HG03432 (cell line): Measurements from ENCODE around the gene MCAM.
A peak's percentile ranks its signal among the peaks of the same experiment; 100 is the strongest.

Source experiments
- ATAC-seq: cut with Tn5 transposase; IDR thresholded peaks from one replicate; pipeline ENCODE4 v1.9.1; 2021; ENCODE audit warnings: mild to moderate bottlenecking, moderate library complexity; ENCODE audit not compliant: unreplicated experiment

MCAM gene

GRCh38 chr11:119332111-119332765 lies 15.3 kb upstream of the MCAM start:
- no peak for ATAC-seq

- no peak for ATAC-seq
Measured at GRCh38 chr11:119330237-119330636, 13.3 kb upstream of the MCAM start.

DNA sequence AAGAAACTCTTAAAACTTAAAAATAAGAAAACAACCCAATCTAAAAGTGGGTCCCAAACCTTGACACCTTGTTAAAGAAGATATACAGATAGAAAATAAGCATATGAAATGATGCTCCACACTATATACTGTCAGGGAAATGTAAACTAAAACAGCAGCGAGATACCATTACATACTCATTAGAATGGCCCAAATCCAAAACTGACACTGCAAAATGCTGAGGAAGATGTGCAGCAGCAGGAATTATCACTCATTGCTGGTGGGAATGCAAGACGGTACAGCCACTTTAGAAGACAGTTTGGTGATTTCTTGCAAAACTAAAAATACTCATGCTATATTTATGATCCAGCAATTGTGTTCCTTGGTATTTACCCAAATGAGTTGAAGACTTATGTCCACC lies 12.4 kb upstream of the MCAM start:
- no peak for ATAC-seq

GRCh38 chr11:119324189-119324588 lies 7.3 kb upstream of the MCAM start:
- ATAC-seq: no peak

DNA sequence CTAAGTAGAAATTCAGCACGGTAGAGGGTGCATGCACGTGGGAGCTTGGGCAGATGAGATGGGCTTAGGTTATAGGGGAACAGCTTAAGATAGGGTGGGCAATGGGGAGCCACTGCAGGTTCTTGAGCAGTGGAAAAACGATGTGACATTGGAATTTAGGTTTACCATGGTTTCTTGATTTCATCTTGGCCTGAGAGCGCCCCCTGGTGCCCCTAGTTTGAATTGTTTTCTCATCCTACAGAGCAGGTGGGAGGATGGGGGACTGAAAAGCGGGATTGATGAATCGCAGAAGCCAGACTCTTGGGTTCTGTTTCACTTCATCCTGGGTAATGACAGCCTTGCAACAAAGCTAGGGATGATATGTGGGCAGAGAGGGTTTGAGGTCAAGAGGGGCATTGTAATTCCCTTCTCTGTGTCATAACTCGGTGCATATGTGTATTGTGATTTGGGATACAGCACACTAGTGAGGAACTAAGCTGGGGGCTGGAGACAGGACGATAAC lies 6.7 kb upstream of the MCAM start:
- ATAC-seq: no peak

- no peak for ATAC-seq
Measured at GRCh38 chr11:119322921-119323531, 6.1 kb upstream of the MCAM start.

DNA sequence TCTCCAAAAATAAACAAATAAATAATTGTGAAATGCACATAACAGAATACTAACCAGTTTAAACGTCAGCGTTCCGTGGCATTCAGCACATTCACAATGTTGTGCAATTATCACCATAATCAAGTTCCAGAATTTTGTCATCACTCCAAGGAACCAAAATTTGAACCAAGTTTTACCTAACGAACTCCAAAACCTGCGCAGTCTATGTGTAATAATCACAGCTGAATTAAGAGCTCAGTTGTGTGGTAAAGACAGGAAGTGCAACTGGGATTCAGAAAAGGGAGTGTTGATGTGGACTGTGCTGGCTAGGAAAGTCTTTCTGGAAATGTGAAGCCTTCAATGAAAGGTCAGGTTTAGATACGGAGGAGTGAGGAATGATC lies 5.4 kb upstream of the MCAM start:
- ATAC-seq: no peak

DNA sequence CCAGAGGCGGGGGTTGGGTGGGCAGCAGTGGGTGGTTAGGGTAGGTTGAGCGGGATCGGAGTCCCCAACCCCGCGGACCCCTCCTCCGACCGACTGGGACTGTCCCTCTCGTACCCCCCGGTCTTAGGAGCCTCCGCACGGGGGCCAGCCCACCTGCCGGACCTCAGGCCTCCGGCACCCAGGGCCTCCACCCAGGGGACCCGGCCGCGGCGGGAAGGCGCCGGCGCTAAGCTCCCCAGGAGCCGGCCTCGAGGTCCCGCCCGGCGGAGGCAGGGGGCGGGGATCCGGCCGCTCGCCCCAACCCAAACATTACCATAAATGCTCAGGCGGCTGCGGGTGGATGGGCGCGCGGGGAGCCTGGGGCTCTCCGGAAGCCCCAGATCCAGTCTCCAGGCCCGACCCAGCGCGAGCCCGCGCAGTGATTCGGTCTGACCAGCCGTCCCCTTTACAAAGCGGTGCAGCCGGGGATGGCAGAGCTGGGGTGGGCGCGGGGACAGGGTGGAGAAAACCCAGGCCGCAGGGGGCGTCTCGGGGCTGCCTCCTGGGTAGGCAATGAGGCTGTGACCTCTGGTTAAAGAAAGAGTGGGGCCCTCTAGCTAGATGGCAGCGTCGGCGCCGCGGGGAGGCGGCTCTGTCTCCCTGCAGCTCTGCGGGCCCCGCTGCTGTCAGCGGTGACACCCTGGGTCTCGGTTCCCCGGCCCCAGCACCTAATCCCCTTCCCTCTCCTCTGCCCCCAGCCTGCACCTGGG lies 4.0 kb upstream of the MCAM start:
- peak; percentile 55 for ATAC-seq

GRCh38 chr11:119320240-119320775 lies 3.4 kb upstream of the MCAM start:
- ATAC-seq: no peak

DNA sequence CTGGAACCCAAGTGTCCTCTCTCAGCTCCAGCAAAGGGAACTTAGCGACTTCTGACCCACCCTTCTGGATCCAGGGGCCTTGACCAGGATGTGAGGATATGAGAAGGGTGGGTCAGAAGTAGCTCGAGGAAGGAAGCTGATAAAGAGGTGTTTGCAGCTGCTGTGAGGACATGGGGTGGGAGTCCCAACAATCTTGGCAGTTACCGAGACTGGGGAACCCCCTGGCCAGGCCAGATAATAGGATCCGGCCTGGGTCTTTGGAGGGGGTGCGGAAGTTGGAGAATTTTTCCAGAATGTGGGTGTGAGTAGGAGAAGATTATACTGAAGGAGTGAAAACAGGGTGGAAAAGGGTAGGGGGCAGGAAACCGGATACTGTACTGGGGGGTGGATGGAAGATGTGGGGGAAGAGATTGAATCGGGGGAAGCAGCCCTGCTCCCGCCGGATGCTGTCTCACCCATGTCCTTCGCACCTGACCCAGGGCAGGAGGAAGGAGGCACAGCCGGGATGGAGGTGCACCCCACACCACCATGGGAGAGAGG lies 2.8 kb upstream of the MCAM start:
- no peak for ATAC-seq

DNA sequence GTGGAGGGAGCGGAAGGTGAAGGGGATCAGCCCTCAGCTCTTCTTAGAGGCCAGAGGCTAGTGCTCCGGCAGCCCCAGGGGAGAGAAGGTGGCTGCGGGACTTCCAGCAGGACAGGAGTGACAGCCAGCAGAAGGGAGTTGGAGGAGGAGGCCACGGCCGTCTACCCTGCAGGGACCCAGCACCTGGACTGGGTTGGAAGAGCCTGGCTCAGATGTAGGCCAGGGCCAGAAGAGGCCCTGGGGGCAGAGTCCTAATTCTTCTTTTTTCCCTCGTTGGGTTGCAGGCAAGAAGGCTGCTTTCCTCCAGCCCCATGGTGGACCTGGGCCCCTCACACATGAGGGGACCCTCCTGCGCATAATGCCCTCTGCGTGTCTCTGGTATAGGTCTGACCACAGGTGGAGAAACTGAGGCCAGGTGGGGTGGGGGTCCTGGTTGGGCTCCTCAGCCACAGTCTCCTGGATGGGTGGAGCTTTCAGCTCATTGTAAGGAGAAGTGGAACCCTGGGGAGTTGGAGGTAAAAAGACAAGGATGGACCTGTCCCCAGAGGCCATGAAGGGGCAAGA lies 2.3 kb upstream of the MCAM start:
- no peak for ATAC-seq

DNA sequence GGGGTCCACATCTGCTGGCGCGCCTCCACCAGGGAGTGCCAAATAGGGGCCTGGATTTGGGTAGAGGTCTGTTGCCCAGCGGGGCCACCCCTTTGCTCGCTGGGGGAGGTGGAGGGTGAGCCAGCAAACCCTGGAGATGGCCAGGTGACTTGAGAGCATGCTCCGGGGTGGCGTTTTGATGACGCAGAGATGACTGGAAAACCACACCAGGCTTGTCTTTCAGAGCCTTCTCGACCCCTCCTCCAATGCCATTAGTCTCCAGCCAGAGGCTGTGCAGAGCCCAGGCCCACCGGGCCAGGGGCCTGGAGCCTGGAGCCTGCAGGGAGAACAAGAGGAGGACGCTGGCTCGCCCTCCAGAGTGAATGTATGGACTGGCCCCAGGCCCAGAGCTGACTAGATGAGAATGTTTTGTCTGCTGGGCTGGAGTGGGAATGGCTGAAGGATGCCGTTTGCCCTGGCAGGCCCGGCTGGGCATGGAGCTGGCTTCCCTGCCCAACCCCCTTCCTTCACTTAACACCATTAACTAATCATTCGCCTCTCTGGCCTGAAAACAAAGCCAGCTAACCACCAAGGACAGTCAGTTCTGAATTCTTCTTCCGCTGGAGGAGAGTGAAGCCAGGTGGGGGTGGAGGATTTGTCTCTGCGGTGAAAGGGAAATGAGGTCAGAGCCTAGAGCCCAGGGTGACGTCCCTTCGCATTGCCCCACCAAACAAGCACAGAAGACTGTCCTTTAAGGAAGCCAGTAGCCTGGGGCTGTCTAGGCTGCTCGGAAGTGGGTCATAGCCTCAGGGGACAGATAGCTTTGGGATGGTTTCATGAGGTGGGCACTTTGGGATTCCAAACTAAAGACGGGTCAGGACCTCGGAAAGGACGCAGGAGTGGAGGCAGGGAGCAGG lies 1.6 kb upstream of the MCAM start:
- ATAC-seq: no peak

DNA sequence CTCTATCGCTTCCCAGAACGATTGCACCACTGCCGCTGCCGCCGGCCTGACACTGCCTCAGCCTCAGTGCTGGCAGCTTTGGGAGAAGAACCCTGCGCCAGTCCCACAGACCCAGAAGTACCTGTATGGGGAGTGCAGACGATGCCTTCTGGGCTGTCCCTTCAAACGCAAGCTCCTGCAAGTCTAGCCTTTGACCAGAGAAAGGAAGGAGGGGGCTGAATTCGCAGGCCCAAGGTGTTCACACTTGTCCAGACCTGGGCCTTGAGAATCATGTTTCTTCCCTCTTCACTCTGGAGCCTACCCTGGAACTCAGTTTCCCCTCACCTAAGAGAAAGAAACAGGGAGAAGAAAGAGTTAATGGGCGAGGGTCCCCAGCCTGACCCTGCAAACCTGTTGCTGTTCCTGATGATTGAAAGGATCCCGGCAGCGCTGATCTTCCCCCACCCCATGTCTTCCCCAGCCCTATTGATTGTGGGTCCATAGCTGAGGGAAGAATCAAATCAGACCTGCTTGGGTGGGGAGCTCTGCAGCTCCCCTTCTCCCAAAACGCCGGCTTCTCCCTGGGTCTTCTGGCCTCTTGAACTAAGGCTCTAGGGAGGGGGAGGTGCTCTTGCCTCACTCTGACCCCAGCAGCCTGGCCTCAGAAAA lies 786 bp upstream of the MCAM start:
- no peak for ATAC-seq

GRCh38 chr11:119316016-119316728 lies 758 bp downstream of the MCAM start:
- ATAC-seq: no peak

GRCh38 chr11:119315131-119316015 lies 1.6 kb downstream of the MCAM start:
- no peak for ATAC-seq

- ATAC-seq: no peak
Measured at GRCh38 chr11:119314726-119315125, 2.2 kb downstream of the MCAM start.

GRCh38 chr11:119310682-119311052 lies 6.3 kb downstream of the MCAM start:
- ATAC-seq: no peak
